ENCODE measurements around the gene CLEC2A. TPM values are rescaled to one million over a fixed set of nuclear protein-coding genes. Genes with fewer than 3 reads are reported as not detected.
"Not testable (repeated sequence)": the region's sequence is repeated elsewhere in the genome, so short reads cannot be mapped to it uniquely, and the experiment has no call there.

The CLEC2A gene
- total RNA-seq: not detected

GRCh38 chr12:9932270-9932669 is at the start of gene CLEC2A:
CLEC2A (minus strand) TSS chr12:9932370; CDS start chr12:9932329, 41 bp downstream.
- ATAC-seq (no peak), DNase-seq (ENCODE audit: low spot score in 2 of 2) (no peak)
- Mint-ChIP-seq H3K9me3 (no peaks in the 10 kb centered on the region), H3K36me3 (no peaks in the 10 kb centered on the region), H3K27ac (no peak within 1 kb of the TSS)

- DNase-seq (ENCODE audit: low spot score in 2 of 2): no peak
- peaks cover 3 to 14% of the 10 kb centered on the region in 2 donors for H3K36me3 Mint-ChIP-seq
- H3K9me3 Mint-ChIP-seq: peaks cover 10 to 17% of the 10 kb centered on the region in 2 donors
- no peak overlapping the region for H3K27ac Mint-ChIP-seq
- no peak for ATAC-seq
Observed at GRCh38 chr12:9980126-9980525, 48.0 kb upstream of the CLEC2A start.

- ATAC-seq (no peak), DNase-seq (ENCODE audit: low spot score in 2 of 2) (no peak)
- Mint-ChIP-seq H3K36me3 (peaks cover 7 to 18% of the 10 kb centered on the region in 2 donors), H3K27ac (no peak overlapping the region), H3K9me3 (peaks cover 10 to 27% of the 10 kb centered on the region in 2 donors)
Observed at GRCh38 chr12:9977916-9978315, 45.7 kb upstream of the CLEC2A start.

GRCh38 chr12:9976626-9977025 is 44.5 kb upstream of the CLEC2A start:
- H3K27ac Mint-ChIP-seq; ATAC-seq; DNase-seq (ENCODE audit: low spot score in 2 of 2): not testable (repeated sequence)
- H3K36me3 Mint-ChIP-seq: peaks cover 7 to 18% of the 10 kb centered on the region in 2 donors
- peaks cover 10 to 27% of the 10 kb centered on the region in 2 donors for H3K9me3 Mint-ChIP-seq

- no peak for DNase-seq (ENCODE audit: low spot score in 2 of 2)
- ATAC-seq: no peak
- H3K9me3 Mint-ChIP-seq: peaks cover 10 to 27% of the 10 kb centered on the region in 2 donors
- no peak overlapping the region for H3K27ac Mint-ChIP-seq
- peaks cover 7 to 18% of the 10 kb centered on the region in 2 donors for H3K36me3 Mint-ChIP-seq
Observed at GRCh38 chr12:9975614-9976013, 43.4 kb upstream of the CLEC2A start.

- not testable (repeated sequence) for H3K27ac Mint-ChIP-seq; ATAC-seq; DNase-seq (ENCODE audit: low spot score in 2 of 2)
- Mint-ChIP-seq H3K9me3 (peaks cover 10 to 27% of the 10 kb centered on the region in 2 donors), H3K36me3 (peaks cover 7 to 18% of the 10 kb centered on the region in 2 donors)
Observed at GRCh38 chr12:9974731-9975130, 42.6 kb upstream of the CLEC2A start.

GRCh38 chr12:9973949-9974348 is 41.8 kb upstream of the CLEC2A start:
- no peak for DNase-seq (ENCODE audit: low spot score in 2 of 2)
- peaks cover 7 to 18% of the 10 kb centered on the region in 2 donors for H3K36me3 Mint-ChIP-seq
- ATAC-seq: no peak
- H3K9me3 Mint-ChIP-seq: peaks cover 10 to 27% of the 10 kb centered on the region in 2 donors
- no peak overlapping the region for H3K27ac Mint-ChIP-seq

GRCh38 chr12:9971181-9971580 is 39.0 kb upstream of the CLEC2A start, which contains the start of gene CLEC12A:
CLEC12A (plus strand) TSS chr12:9971409; CDS start chr12:9971597, 188 bp downstream.
- Mint-ChIP-seq H3K27ac (no peak within 1 kb of the TSS), H3K9me3 (peaks cover 3 to 14% of the 10 kb centered on the region in 2 donors), H3K36me3 (peaks cover 7 to 8% of the 10 kb centered on the region in 2 donors)
- no peak for DNase-seq (ENCODE audit: low spot score in 2 of 2)
- no peak for ATAC-seq

- no peak overlapping the region for H3K27ac Mint-ChIP-seq
- peaks cover 0 to 8% of the 10 kb centered on the region in 2 donors for H3K9me3 Mint-ChIP-seq
- no peaks in the 10 kb centered on the region for H3K36me3 Mint-ChIP-seq
- DNase-seq (ENCODE audit: low spot score in 2 of 2) (no peak), ATAC-seq (no peak)
Observed at GRCh38 chr12:9969673-9970072, 37.5 kb upstream of the CLEC2A start.

GRCh38 chr12:9961901-9962300 is 29.7 kb upstream of the CLEC2A start:
- DNase-seq (ENCODE audit: low spot score in 2 of 2): no peak
- Mint-ChIP-seq H3K9me3 (no peaks in the 10 kb centered on the region), H3K36me3 (no peaks in the 10 kb centered on the region), H3K27ac (no peak overlapping the region)
- ATAC-seq: no peak

GRCh38 chr12:9961106-9961505 is 28.9 kb upstream of the CLEC2A start:
- Mint-ChIP-seq H3K9me3 (no peaks in the 10 kb centered on the region), H3K36me3 (no peaks in the 10 kb centered on the region), H3K27ac (no peak overlapping the region)
- no peak for DNase-seq (ENCODE audit: low spot score in 2 of 2)
- no peak for ATAC-seq

- ATAC-seq: no peak
- no peaks in the 10 kb centered on the region for H3K9me3 Mint-ChIP-seq
- DNase-seq (ENCODE audit: low spot score in 2 of 2): no peak
- no peaks in the 10 kb centered on the region for H3K36me3 Mint-ChIP-seq
- H3K27ac Mint-ChIP-seq: no peak overlapping the region
Observed at GRCh38 chr12:9960590-9960989, 28.4 kb upstream of the CLEC2A start.

- peak; percentile 41 to 61 for ATAC-seq
- Mint-ChIP-seq H3K27ac (peak overlapping the region in 1 of 2 donors; percentile 8), H3K36me3 (no peaks in the 10 kb centered on the region), H3K9me3 (no peaks in the 10 kb centered on the region)
- no peak for DNase-seq (ENCODE audit: low spot score in 2 of 2)
Observed at GRCh38 chr12:9957834-9958233, 25.7 kb upstream of the CLEC2A start.

GRCh38 chr12:9952954-9953729 is 21.0 kb upstream of the CLEC2A start:
- H3K9me3 Mint-ChIP-seq; ATAC-seq; H3K27ac Mint-ChIP-seq; H3K36me3 Mint-ChIP-seq; DNase-seq (ENCODE audit: low spot score in 2 of 2): not testable (repeated sequence)

- peak in 1 of 2 donors; percentile 10 for DNase-seq (ENCODE audit: low spot score in 2 of 2)
- no peaks in the 10 kb centered on the region for H3K9me3 Mint-ChIP-seq
- ATAC-seq: peak; percentile 61 to 77
- H3K36me3 Mint-ChIP-seq: no peaks in the 10 kb centered on the region
- peak overlapping the region in 1 of 2 donors; percentile 45 for H3K27ac Mint-ChIP-seq
Observed at GRCh38 chr12:9951026-9951675, 19.0 kb upstream of the CLEC2A start.

GRCh38 chr12:9948606-9949296 is 16.6 kb upstream of the CLEC2A start:
- Mint-ChIP-seq H3K9me3 (no peaks in the 10 kb centered on the region), H3K36me3 (no peaks in the 10 kb centered on the region), H3K27ac (peak overlapping the region in 1 of 2 donors; percentile 64)
- ATAC-seq: peak; percentile 87 to 95
- no peak for DNase-seq (ENCODE audit: low spot score in 2 of 2)

- H3K36me3 Mint-ChIP-seq: no peaks in the 10 kb centered on the region
- no peaks in the 10 kb centered on the region for H3K9me3 Mint-ChIP-seq
- no peak for ATAC-seq
- no peak overlapping the region for H3K27ac Mint-ChIP-seq
- no peak for DNase-seq (ENCODE audit: low spot score in 2 of 2)
Observed at GRCh38 chr12:9947674-9948073, 15.5 kb upstream of the CLEC2A start.
